Endothelial cell of umbilical vein (primary cell): Measurements from ENCODE around the gene CD84. TPM values are rescaled to one million over a fixed set of nuclear protein-coding genes. Genes with fewer than 3 reads are reported as not detected.

Experiments used
- BruUV-seq: library from RNA; stranded (reverse); fragments of 400-500 nt; replicated peaks from 2 replicates; lab custom pipeline; 2021; lab: Mats Ljungman, UMichigan
- CTCF ChIA-PET: fragments of 300-600, 350-600 bp; sonication (Branson Sonifier 250); formaldehyde crosslinking; loops from one replicate; lab custom pipeline; 2021; ENCODE audit warnings: antibody characterized with exemption, inconsistent platforms; lab: Charles Lee
- POLR2A ChIA-PET: fragments of 300-600, 350-600 bp; sonication (Branson Sonifier 250); formaldehyde crosslinking; loops from one replicate; lab custom pipeline; 2021; ENCODE audit warnings: antibody characterized with exemption, inconsistent platforms; lab: Charles Lee
- DNase-seq: peaks from one replicate; pipeline ENCODE4 v3.0.0-alpha.2; 2011; ENCODE audit warnings: low read depth, low spot score
- FAIRE-seq: peaks from 2 replicates; lab custom pipeline; 2011; peaks lifted over from hg19 to GRCh38; lab: Jason Lieb, UNC
- H2AFZ ChIP-seq: 2 replicates; pipeline ENCODE4 v1.6.0; 2012; ENCODE audit warnings: low read depth, low read length, control low read depth, inconsistent platforms
- H3K27ac ChIP-seq: 2 replicates; pipeline ENCODE4 v1.5.1; 2011; ENCODE audit warnings: low read depth, mild to moderate bottlenecking, control low read depth, low read length, moderate library complexity; ENCODE audit not compliant: insufficient read depth
- H3K27me3 ChIP-seq, 2 experiments: 2 replicates each; pipeline versions ENCODE4 v1.6.0 to v1.6.1; 2011; ENCODE audit warnings: low read length in 2 of 2, mixed read lengths in 1 of 2; ENCODE audit not compliant: control insufficient read depth in 2 of 2, insufficient read depth in 2 of 2
- H3K36me3 ChIP-seq, 2 experiments: 2 replicates in 1 of 2; 3 replicates in 1 of 2; pipeline ENCODE4 v1.5.1; 2011; ENCODE audit warnings: low read length in 2 of 2, mild to moderate bottlenecking in 1 of 2, moderate library complexity in 1 of 2; ENCODE audit not compliant: control insufficient read depth in 2 of 2, insufficient read depth in 2 of 2; ENCODE audit errors: extremely low read depth in 1 of 2
- H3K4me1 ChIP-seq: 3 replicates; pipeline ENCODE4 v1.5.1; 2011; ENCODE audit warnings: mild to moderate bottlenecking, low read length; ENCODE audit not compliant: control insufficient read depth, insufficient read depth; ENCODE audit errors: extremely low read depth
- H3K4me2 ChIP-seq: 2 replicates; pipeline ENCODE4 v1.6.1; 2011; ENCODE audit warnings: low read length, control low read depth, mixed read lengths; ENCODE audit not compliant: insufficient read depth
- H3K4me3 ChIP-seq, 3 experiments: fragments of 200-600 bp in 1 of 3; sonication (generic), shearing (Covaris generic) in 1 of 3; replicated peaks in 1 of 3; 2 replicates each; pipeline ENCODE4 v1.5.1; 2011 to 2016; ENCODE audit warnings: control low read depth in 3 of 3, low read length in 3 of 3, mild to moderate bottlenecking in 2 of 3, inconsistent platforms in 1 of 3, low read depth in 1 of 3, moderate library complexity in 1 of 3; ENCODE audit not compliant: insufficient read depth in 1 of 3
- H3K79me2 ChIP-seq: 2 replicates; pipeline ENCODE4 v1.6.0; 2012; ENCODE audit warnings: low read length, inconsistent platforms; ENCODE audit not compliant: control insufficient read depth, insufficient read depth
- H3K9ac ChIP-seq: replicated peaks from 2 replicates; pipeline ENCODE3; 2011; ENCODE audit warnings: low read length, control low read depth; ENCODE audit not compliant: insufficient read depth; ENCODE audit errors: extremely low read depth
- H3K9me1 ChIP-seq: replicated peaks from 3 replicates; pipeline ENCODE4 v1.6.0; 2011; ENCODE audit warnings: mild to moderate bottlenecking, low read length; ENCODE audit not compliant: control insufficient read depth, insufficient read depth; ENCODE audit errors: extremely low read depth
- H3K9me3 ChIP-seq: replicated peaks from 2 replicates; pipeline ENCODE4 v1.5.1; 2012; ENCODE audit warnings: low read length, inconsistent platforms; ENCODE audit not compliant: control insufficient read depth, insufficient read depth
- H4K20me1 ChIP-seq: replicated peaks from 2 replicates; pipeline ENCODE3; 2011; ENCODE audit warnings: mild to moderate bottlenecking, low read length; ENCODE audit not compliant: control insufficient read depth, insufficient read depth; ENCODE audit errors: extremely low read depth
- EZH2 ChIP-seq: IDR thresholded peaks from 2 replicates; pipeline ENCODE4 v1.6.1; 2012; ENCODE audit warnings: borderline replicate concordance, low read depth, mild to moderate bottlenecking, moderate library complexity, low read length, inconsistent platforms; ENCODE audit not compliant: severe bottlenecking
- FOS ChIP-seq: IDR thresholded peaks from 2 replicates; pipeline ENCODE4 v1.6.1; 2011; ENCODE audit warnings: mild to moderate bottlenecking, low read length, moderate library complexity, borderline replicate concordance; ENCODE audit not compliant: insufficient read depth
- GATA2 ChIP-seq: IDR thresholded peaks from 2 replicates; pipeline ENCODE4 v1.7.0; 2011; ENCODE audit warnings: low read depth, mild to moderate bottlenecking, moderate library complexity, mixed read lengths, low read length; ENCODE audit not compliant: insufficient read length, insufficient read depth
- JUN ChIP-seq: IDR thresholded peaks from 2 replicates; pipeline ENCODE4 v1.6.1; 2011; ENCODE audit warnings: borderline replicate concordance, low read depth; ENCODE audit not compliant: insufficient read length, insufficient read depth
- MAX ChIP-seq: IDR thresholded peaks from 2 replicates; pipeline ENCODE4 v1.6.1; 2011; ENCODE audit not compliant: insufficient read depth, insufficient read length
- MYC ChIP-seq: IDR thresholded peaks from one replicate; pipeline ENCODE4 v1.6.1; 2011; ENCODE audit warnings: mild to moderate bottlenecking, low read depth, low read length
- POLR2A ChIP-seq: IDR thresholded peaks from 2 replicates; pipeline ENCODE4 v1.6.1; 2012; ENCODE audit warnings: low read depth, mild to moderate bottlenecking, control low read depth, low read length
- POLR2AphosphoS5 ChIP-seq: IDR thresholded peaks from 2 replicates; pipeline ENCODE4 v1.6.1; 2012; ENCODE audit warnings: low read depth, mild to moderate bottlenecking, control low read depth, low read length, moderate library complexity; ENCODE audit not compliant: insufficient read depth
- dilution Hi-C: fragments of 300-500 bp; cut with MboI; formaldehyde crosslinking; loops from one replicate; pipeline ENCODE4 v1.15.0; 2019; ENCODE audit warnings: low sequenced_read_pairs; ENCODE audit not compliant: extremely low pct_ligation_motif_present
- intact Hi-C: fragments of 100-400 bp; cut with micrococcal nuclease; formaldehyde crosslinking; loops from one replicate; pipeline ENCODE4 v1.10.0; 2022
- polyA plus RNA-seq, 4 experiments: library from polyadenylated mRNA; depleted of rRNA in 3 of 4; stranded (reverse) in 3 of 4; unstranded in 1 of 4; fragments of >200 nt; gene quantifications; 2 replicates each; pipeline versions ENCODE4 v1.2.1 to v1.2.3, GENCODE V29; 2011 to 2012; ENCODE audit warnings: missing spikeins in 1 of 4
- total RNA-seq: library from RNA; stranded (reverse); gene quantifications from 2 replicates; pipeline ENCODE4 v1.2.3, GENCODE V29; 2021
- TF ChIP-seq, protein P1 (sequence below), 2 donors: IDR thresholded peaks; 1 replicate in 1 of 2; 2 replicates in 1 of 2; pipeline ENCODE4 v1.5.1; 2011; ENCODE audit warnings: low read length in 2 of 2, mild to moderate bottlenecking in 2 of 2, moderate library complexity in 2 of 2, control low read depth in 1 of 2, inconsistent platforms in 1 of 2, low read depth in 1 of 2; ENCODE audit not compliant: insufficient read depth in 1 of 2; ENCODE audit errors: extremely low read depth in 1 of 2

The CD84 gene
- total and polyA plus RNA-seq, 2 donors (not counting 3 experiments of a cell fraction or from before 2014, with no cell fraction given) = not detected

DNA sequence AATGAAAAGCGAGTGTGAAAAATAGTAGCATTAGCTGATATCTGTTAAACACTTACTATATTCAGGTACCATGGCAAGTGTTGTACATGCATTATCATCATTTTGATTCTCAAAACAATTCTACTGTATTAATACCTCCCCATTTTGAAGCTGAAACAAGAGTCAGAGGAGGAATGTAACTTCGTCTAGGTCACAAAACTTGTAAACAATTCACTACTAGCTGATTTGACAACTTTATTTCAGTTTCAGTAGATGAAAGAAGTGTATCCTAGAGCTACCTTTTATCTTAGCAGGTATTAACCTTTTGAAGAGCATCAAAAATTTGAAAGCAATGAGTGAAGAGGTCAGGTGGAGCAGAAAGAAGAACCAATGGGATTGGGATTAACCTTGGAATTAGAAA is 1.6 kb downstream of the CD84 start:
- Histone ChIP-seq H3K79me2 (no peaks in the 10 kb centered on the region), H3K4me3 (no peak overlapping the region), H3K9ac (no peak overlapping the region), H2AFZ (no peak overlapping the region), H4K20me1 (no peaks in the 10 kb centered on the region), H3K36me3 (no peaks in the 10 kb centered on the region), H3K27me3 (peaks cover 0 to 3% of the 10 kb centered on the region in 2 experiments), H3K9me3 (no peaks in the 10 kb centered on the region), H3K9me1 (no peaks in the 10 kb centered on the region), H3K4me1 (no peaks in the 10 kb centered on the region), H3K4me2 (no peak overlapping the region), H3K27ac (no peak overlapping the region)
- ChIA-PET POLR2A (no interaction called here), CTCF (no interaction called here)
- no peak for DNase-seq
- FAIRE-seq = no peak
- intact Hi-C loops = no loop called here
- dilution Hi-C loops = no loop called here
- TF ChIP-seq MYC (no peak), GATA2 (no peak), EZH2 (no peak), MAX (no peak), POLR2A (no peak), FOS (no peak), POLR2AphosphoS5 (no peak), JUN (no peak)
- TF ChIP-seq, protein P1, sequence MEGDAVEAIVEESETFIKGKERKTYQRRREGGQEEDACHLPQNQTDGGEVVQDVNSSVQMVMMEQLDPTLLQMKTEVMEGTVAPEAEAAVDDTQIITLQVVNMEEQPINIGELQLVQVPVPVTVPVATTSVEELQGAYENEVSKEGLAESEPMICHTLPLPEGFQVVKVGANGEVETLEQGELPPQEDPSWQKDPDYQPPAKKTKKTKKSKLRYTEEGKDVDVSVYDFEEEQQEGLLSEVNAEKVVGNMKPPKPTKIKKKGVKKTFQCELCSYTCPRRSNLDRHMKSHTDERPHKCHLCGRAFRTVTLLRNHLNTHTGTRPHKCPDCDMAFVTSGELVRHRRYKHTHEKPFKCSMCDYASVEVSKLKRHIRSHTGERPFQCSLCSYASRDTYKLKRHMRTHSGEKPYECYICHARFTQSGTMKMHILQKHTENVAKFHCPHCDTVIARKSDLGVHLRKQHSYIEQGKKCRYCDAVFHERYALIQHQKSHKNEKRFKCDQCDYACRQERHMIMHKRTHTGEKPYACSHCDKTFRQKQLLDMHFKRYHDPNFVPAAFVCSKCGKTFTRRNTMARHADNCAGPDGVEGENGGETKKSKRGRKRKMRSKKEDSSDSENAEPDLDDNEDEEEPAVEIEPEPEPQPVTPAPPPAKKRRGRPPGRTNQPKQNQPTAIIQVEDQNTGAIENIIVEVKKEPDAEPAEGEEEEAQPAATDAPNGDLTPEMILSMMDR (IDR thresholded peaks at IDR 0.05; ENCODE audit: extremely low read depth in 1 of 2, insufficient read depth in 1 of 2, low read depth in 1 of 2, low read length in 2 of 2) = no peak
- no TSS peak for BruUV-seq
